ENCODE measurements around the gene CD14.

- TF ChIP-seq POLR2AphosphoS5 (IDR thresholded peaks at IDR 0.05; ENCODE audit: insufficient read depth in 1 of 2, low read depth in 1 of 2) (no peak), POLR2A (IDR thresholded peaks at IDR 0.05) (no peak), CTCF (IDR thresholded peaks at IDR 0.05) (no peak)
Measured at GRCh38 chr5:140627972-140628371, 5.0 kb downstream of the CD14 start.

Measured in vagina (tissue), 2 donors.